HAP-1 (cell line): ENCODE measurements around the gene TMEM80.

ENCODE experiments used
- DNase-seq, 2 experiments: peaks; one replicate each; pipeline ENCODE4 v3.0.0-alpha.2; 2016 to 2020; ENCODE audit warnings: low spot score in 2 of 2
- H3K27me3 ChIP-seq: fragments of 250-450 bp; sonication (Bioruptor Pico); 2 replicates; pipeline ENCODE4 v1.5.1; 2020; ENCODE audit warnings: low read depth, mild to moderate bottlenecking, moderate library complexity
- H3K36me3 ChIP-seq: fragments of 250-450 bp; sonication (Bioruptor Pico); replicated peaks from 2 replicates; pipeline ENCODE4 v1.5.1; 2020; ENCODE audit warnings: mild to moderate bottlenecking
- H3K4me1 ChIP-seq: fragments of 250-450 bp; sonication (Bioruptor Pico); 2 replicates; pipeline ENCODE4 v1.5.1; 2020; ENCODE audit warnings: mild to moderate bottlenecking
- H3K4me3 ChIP-seq: fragments of 250-450 bp; sonication (Bioruptor Pico); 2 replicates; pipeline ENCODE4 v1.5.1; 2020; ENCODE audit warnings: mild to moderate bottlenecking, moderate library complexity
- H3K9me3 ChIP-seq: fragments of 250-450 bp; sonication (Bioruptor Pico); 2 replicates; pipeline ENCODE4 v1.5.1; 2020; ENCODE audit warnings: mild to moderate bottlenecking, moderate library complexity
- in situ Hi-C: fragments of 300-500 bp; cut with MboI; formaldehyde crosslinking; loops from 3 replicates; pipeline ENCODE4 v1.14.3; 2020; ENCODE audit warnings: low sequenced_read_pairs, inconsistent platforms, mixed read lengths

TMEM80 gene

DNA sequence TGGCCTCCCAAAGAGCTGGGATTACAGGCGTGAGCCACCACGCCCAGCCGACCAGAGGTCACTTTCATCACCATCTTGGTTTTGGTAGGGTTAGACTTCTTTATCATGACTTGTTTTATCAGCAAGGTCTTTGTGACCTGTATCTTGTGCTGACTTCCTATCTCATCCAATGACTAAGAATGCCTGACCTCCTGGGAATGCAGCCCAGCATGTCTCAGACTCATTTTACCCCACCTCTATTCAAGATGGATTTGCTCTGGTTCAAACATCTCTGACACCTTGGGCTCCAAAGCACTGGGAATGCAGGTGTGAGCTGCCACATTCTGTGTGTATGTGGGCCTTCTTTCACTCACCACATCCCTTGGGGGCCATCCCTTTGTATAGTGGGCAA is 46.5 kb downstream of the TMEM80 start:
- no peaks in the 10 kb centered on the region for H3K9me3 ChIP-seq
- no peak overlapping the region for H3K4me3 ChIP-seq
- DNase-seq = no peak
- H3K4me1 ChIP-seq = peaks cover 17% of the 10 kb centered on the region
- in situ Hi-C loops = no loop called here
- H3K27me3 ChIP-seq = no peaks in the 10 kb centered on the region
- no peaks in the 10 kb centered on the region for H3K36me3 ChIP-seq

GRCh38 chr11:742571-743201 is 47.1 kb downstream of the TMEM80 start:
- Histone ChIP-seq H3K9me3 (no peaks in the 10 kb centered on the region), H3K36me3 (no peaks in the 10 kb centered on the region), H3K4me3 (no peak overlapping the region), H3K4me1 (peaks cover 17% of the 10 kb centered on the region), H3K27me3 (no peaks in the 10 kb centered on the region)
- in situ Hi-C loops = no loop called here
- no peak for DNase-seq

DNA sequence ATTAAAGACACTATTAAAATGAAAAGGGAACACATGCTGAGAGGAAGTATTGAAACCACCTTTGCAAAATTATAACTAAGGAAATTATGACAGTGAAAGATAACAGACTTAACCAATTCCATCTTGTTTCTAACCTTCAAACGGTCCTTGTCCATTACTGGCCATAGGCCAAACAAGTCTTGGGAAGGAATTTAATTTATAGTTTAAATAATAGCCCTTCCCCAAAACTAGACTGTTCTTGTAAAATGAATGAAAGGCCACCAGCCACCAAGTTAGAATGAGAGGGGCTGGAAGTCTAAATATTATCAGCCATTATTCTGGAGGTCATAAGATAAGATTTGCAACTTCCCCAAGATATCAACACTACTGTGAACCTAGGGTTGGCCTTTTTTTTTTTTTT is 49.8 kb downstream of the TMEM80 start:
- H3K9me3 ChIP-seq = no peaks in the 10 kb centered on the region
- no peak for DNase-seq
- H3K27me3 ChIP-seq = no peaks in the 10 kb centered on the region
- in situ Hi-C loops = no loop called here
- H3K36me3 ChIP-seq = no peaks in the 10 kb centered on the region; the same call in 1 of the 2 replicates
- peaks cover 14% of the 10 kb centered on the region for H3K4me1 ChIP-seq
- no peak overlapping the region for H3K4me3 ChIP-seq

GRCh38 chr11:746289-747157 is 50.9 kb downstream of the TMEM80 start:
- peaks cover 14% of the 10 kb centered on the region for H3K4me1 ChIP-seq
- no peaks in the 10 kb centered on the region for H3K27me3 ChIP-seq
- in situ Hi-C loops = no loop called here
- peak; percentile 41 to 56 for DNase-seq
- peaks cover 8% of the 10 kb centered on the region for H3K36me3 ChIP-seq
- peak overlapping the region; percentile 94 for H3K4me3 ChIP-seq
- no peaks in the 10 kb centered on the region for H3K9me3 ChIP-seq

DNA sequence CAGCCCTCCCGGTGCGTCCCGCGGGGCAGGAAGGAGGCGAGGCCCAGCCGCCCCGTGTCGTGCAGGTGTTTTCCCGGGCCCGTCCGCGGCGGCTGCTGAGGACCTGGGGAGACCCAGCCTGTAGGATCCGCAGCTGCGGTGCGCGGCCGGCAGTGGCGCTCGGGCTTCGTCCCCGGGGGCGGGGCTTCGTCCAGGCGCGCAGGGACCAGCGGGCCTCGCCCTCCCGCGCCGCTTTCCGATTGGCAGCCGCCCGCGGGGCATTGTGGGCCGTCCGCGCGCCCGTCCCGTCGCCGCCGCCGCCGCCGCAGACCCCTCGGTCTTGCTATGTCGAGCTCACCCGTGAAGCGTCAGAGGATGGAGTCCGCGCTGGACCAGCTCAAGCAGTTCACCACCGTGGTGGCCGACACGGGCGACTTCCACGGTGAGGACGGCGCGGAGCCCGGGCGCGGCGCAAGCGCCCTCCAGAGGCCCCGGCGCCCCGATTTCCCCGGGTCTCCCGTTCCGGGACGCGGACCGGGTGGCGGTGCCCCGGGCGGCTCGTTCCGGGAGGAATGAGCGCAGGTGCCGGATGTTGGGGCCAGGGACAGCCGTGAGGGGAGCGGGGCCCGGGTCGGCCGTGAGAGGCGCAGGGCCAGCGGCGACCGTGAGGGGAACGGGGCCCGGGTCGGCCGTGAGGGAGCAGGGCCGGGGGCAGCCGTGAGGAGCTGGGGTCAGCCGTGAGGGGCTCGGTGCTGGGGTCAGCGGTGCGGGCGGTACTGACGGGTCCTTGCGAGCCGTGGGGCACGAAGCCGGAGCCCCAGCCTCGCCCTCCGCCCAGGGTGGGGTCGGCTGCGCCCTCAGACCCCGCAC is 51.8 kb downstream of the TMEM80 start, which contains the start of gene TALDO1:
TALDO1 (plus strand) TSS at position 307 of the 849 bp plus-strand sequence; CDS start at position 325, 18 bp downstream.
- in situ Hi-C loops = no loop called here
- Histone ChIP-seq H3K4me3 (peak within 1 kb of the TSS; percentile 94), H3K27me3 (no peaks in the 10 kb centered on the region), H3K9me3 (no peaks in the 10 kb centered on the region), H3K4me1 (peaks cover 14% of the 10 kb centered on the region), H3K36me3 (peaks cover 11% of the 10 kb centered on the region)
- DNase-seq = peak; percentile 84 to 96

DNA sequence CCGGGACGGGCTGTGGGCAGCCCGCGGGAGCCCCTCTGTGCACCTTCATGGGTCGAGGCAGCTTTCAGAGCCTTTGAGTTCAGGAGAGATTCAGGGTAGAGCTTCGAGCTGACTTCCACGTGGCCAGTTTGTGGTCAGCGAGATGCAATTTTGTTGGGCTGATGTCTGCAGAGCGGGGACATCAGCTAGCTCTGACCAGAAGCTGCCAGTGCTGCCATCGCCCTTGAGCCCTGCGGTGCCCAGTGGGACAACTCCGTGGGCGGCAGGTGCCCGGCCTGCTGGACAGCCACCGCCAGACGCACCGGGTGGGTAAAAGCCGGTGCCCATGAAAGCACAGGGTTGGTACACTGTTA is 52.4 kb downstream of the TMEM80 start:
- in situ Hi-C loops = no loop called here
- peak overlapping the region; percentile 94 for H3K4me3 ChIP-seq

GRCh38 chr11:749731-750130 is 54.1 kb downstream of the TMEM80 start:
- Histone ChIP-seq H3K27me3 (no peaks in the 10 kb centered on the region), H3K4me1 (peaks cover 4% of the 10 kb centered on the region), H3K9me3 (no peaks in the 10 kb centered on the region), H3K36me3 (peaks cover 17% of the 10 kb centered on the region), H3K4me3 (no peak overlapping the region)
- no peak for DNase-seq
- in situ Hi-C loops = loop anchor here (25.0 kb wide), 1 partner anchor 187 kb away; the partner anchor contains the start of genes LMNTD2 and RASSF7

More for the DNA sequence above, 52.4 kb downstream of the TMEM80 start:
- Histone ChIP-seq H3K9me3 (no peaks in the 10 kb centered on the region), H3K27me3 (no peaks in the 10 kb centered on the region), H3K36me3 (peaks cover 17% of the 10 kb centered on the region), H3K4me1 (peaks cover 14% of the 10 kb centered on the region)
- no peak for DNase-seq
